GM21367 (cell line): ENCODE data around the gene PRM2.

Experiments
- ATAC-seq: cut with Tn5 transposase; IDR thresholded peaks from one replicate; pipeline ENCODE4 v1.9.1; 2021; ENCODE audit not compliant: unreplicated experiment

Gene PRM2

DNA sequence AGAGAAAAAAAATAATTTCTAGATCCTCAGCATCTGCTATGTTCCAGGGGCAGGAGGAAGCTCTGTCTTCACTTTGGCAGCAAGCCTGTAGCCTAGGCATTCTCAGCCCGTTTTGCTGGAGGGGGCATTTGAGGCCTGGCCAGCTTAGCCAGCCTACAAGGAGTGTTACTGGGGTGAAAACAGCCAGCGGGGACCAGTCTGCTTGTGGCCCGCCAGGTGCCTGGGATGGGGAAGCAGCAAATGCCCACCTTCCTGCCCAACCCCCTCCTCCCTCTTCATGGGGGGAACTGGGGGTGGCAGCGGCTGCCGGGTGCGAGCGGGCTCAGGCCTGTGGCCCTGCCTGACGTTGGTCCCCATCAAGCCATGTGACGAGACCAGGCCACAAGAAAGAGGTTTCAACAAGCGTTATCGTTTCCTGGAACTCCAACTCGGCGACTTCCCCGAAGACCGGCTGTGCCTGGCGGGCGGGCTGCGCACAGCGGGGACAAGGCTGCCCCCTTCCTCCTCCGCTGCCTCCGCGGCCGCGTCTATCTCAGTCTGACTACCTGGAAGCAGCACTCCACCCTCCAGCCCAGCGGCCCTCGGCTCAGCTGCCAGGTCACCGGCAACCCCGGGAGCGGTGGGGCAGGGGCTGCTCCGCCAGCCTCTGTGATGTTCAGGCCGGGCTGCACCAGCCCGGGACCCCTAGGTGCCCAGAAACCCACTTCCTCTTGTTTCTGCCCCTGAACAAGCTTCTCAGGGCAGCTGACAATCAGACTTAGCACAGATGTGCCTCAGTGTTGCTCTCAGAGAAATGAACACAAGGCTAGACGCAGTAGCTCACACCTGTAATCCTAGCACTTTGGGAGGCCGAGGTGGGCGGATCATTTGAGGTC lies 43.2 kb downstream of the PRM2 start:
- ATAC-seq = peak; percentile 65

DNA sequence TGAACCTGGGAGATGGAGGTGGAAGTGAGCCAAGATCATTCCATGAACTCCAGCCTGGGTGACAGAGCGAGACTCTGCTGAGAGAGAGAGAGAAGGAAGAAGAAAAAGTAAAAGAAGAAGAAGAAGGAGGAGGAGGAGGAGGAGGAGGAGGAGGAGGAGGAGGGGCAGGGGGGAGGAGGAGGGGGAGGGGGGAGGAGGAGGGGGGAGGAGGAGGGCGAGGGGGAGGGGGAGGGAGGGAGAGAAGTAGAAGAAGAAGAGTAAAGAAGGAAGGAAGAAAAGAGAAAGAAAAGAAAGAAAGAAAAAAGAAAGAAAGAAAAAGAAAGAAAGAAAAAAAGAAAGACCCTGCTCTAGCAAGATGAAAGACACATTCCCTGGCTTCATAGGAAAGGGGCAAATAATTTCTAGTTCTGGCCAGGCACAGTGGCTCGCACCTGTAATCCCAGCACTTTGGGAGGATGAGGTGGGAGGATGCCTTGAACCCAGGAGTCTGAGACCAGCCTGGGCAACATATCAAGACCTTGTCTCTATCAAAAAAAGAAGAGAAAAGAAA lies 43.9 kb downstream of the PRM2 start:
- ATAC-seq = no peak

DNA sequence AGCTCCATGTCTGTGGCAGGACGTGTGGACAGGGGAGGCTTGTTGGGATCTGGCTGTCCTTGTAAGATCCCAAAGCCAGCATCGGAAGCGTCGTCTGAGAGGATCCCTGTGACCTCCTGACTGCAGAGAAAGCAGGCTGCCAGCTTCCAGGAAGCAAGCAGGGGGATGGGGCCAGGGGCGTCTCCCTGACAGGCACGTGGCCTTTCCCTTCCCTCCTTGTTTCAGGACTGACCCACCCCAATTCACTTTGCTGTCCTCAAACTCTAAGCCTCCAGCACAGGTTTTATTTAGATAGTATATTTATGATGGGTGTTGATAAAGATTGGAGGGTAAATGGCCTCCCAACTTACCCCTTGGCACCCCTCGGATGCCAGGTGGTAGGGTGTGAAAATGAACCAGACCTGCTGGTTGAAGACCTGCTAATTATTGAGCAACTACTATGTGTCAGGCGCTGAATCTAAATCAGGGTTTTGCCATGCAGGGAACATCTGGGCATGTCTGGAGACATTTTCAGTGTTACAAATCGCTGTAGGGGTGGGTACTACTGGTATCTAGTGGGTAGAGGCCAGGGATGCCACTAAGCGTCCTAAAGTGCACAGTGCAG lies 44.8 kb downstream of the PRM2 start:
- ATAC-seq = no peak

- ATAC-seq = no peak
Observed at GRCh38 chr16:11229906-11230305, 46.4 kb downstream of the PRM2 start.

DNA sequence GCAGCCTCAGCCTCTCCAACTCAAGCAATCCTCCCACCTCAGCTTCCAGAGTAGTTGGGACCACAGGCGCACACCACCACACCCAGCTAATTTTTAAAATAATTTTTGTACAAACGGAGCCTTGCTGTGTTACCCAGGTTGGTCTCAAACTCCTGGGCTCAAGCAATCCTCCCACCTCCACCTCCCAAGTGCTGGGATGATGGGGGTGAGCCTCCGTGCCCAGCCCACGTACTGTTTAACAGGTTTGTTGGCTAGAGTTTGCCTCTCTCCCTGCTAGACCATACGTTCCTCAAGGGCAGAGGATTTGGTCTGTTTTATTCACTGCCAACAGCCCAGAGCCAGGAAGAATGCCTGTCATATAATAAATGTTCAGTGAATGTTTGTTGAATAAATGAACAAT lies 46.8 kb downstream of the PRM2 start:
- ATAC-seq = no peak

GRCh38 chr16:11225677-11226549 lies 50.4 kb downstream of the PRM2 start:
- ATAC-seq = no peak
